ENCODE results near the gene LGMN. TPM values are rescaled to one million over a fixed set of nuclear protein-coding genes. Genes with fewer than 3 reads are reported as not detected.

LGMN gene
- total RNA-seq, 1 experiment from 2014 or later, result 37.2 TPM

DNA sequence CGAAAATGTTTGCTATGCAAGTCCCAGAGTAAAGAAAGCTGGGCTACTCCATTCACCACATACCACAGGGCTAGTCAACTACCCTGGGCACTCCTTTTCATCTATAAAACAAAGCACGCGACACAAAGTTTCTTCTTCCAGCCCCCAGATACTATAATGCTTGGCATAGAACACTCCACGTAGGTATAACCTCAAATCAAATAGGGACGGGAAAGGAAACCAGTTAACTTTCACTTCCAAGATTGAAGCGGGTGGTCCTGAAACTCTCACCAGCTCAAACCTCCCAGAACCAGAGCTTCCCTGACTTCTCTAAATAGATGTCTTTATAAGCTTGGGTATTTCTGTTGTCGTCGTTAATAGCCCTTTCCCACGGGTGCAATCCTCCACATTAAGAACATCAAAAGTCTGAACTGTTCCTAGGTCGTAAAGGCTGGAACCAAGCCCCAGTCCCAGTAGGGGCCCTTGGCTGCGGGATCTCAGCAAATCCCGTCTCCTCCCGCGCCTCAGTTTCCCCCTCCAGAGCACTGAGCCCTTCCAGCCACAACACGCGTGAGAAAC is 647 bp downstream of the LGMN start:
- no peaks in the 10 kb centered on the region for H3K27me3 ChIP-seq (ENCODE audit: control insufficient read depth, insufficient read depth, low read length)
- ATAC-seq (peak; percentile 10; the same call in 1 of the 2 replicates), DNase-seq (ENCODE audit: low read depth, low spot score) (no peak)
- peak overlapping the region; percentile 90 to 93 for H3K4me3 ChIP-seq (ENCODE audit: low read depth in 2 of 2, low read length in 2 of 2)
- H3K27ac ChIP-seq (ENCODE audit: low read length), result peak overlapping the region; percentile 73
- no TSS peak for BruUV-seq (replicated peaks)
- TF ChIP-seq, protein P1, sequence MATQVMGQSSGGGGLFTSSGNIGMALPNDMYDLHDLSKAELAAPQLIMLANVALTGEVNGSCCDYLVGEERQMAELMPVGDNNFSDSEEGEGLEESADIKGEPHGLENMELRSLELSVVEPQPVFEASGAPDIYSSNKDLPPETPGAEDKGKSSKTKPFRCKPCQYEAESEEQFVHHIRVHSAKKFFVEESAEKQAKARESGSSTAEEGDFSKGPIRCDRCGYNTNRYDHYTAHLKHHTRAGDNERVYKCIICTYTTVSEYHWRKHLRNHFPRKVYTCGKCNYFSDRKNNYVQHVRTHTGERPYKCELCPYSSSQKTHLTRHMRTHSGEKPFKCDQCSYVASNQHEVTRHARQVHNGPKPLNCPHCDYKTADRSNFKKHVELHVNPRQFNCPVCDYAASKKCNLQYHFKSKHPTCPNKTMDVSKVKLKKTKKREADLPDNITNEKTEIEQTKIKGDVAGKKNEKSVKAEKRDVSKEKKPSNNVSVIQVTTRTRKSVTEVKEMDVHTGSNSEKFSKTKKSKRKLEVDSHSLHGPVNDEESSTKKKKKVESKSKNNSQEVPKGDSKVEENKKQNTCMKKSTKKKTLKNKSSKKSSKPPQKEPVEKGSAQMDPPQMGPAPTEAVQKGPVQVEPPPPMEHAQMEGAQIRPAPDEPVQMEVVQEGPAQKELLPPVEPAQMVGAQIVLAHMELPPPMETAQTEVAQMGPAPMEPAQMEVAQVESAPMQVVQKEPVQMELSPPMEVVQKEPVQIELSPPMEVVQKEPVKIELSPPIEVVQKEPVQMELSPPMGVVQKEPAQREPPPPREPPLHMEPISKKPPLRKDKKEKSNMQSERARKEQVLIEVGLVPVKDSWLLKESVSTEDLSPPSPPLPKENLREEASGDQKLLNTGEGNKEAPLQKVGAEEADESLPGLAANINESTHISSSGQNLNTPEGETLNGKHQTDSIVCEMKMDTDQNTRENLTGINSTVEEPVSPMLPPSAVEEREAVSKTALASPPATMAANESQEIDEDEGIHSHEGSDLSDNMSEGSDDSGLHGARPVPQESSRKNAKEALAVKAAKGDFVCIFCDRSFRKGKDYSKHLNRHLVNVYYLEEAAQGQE (IDR thresholded peaks at IDR 0.05; ENCODE audit: insufficient read depth in 1 of 2, low read depth in 2 of 2, low read length in 1 of 2), result no peak
- TF ChIP-seq TCF7L2 (IDR thresholded peaks at IDR 0.05; ENCODE audit: low read depth, low read length) (no peak), SIN3A (IDR thresholded peaks at IDR 0.05; ENCODE audit: borderline replicate concordance, insufficient read depth, low read depth, low read length) (no peak), POLR2AphosphoS5 (IDR thresholded peaks at IDR 0.05; ENCODE audit: low read depth, low read length) (no peak)
- TF ChIP-seq, protein P2, sequence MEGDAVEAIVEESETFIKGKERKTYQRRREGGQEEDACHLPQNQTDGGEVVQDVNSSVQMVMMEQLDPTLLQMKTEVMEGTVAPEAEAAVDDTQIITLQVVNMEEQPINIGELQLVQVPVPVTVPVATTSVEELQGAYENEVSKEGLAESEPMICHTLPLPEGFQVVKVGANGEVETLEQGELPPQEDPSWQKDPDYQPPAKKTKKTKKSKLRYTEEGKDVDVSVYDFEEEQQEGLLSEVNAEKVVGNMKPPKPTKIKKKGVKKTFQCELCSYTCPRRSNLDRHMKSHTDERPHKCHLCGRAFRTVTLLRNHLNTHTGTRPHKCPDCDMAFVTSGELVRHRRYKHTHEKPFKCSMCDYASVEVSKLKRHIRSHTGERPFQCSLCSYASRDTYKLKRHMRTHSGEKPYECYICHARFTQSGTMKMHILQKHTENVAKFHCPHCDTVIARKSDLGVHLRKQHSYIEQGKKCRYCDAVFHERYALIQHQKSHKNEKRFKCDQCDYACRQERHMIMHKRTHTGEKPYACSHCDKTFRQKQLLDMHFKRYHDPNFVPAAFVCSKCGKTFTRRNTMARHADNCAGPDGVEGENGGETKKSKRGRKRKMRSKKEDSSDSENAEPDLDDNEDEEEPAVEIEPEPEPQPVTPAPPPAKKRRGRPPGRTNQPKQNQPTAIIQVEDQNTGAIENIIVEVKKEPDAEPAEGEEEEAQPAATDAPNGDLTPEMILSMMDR (IDR thresholded peaks at IDR 0.05), result no peak
- ChIA-PET POLR2A (no interaction called here), CTCF (no interaction called here)
- no peaks in the 10 kb centered on the region; the same call in 1 of the 2 replicates for H3K36me3 ChIP-seq (ENCODE audit: control insufficient read depth, insufficient read depth, low read length)
- intact Hi-C loops (cut with micrococcal nuclease; ENCODE audit: unreplicated experiment), result no loop called here
- H3K9me3 ChIP-seq (ENCODE audit: control insufficient read depth, insufficient read depth, low read depth, low read length), result no peaks in the 10 kb centered on the region
- in situ Hi-C loops (cut with HindIII; ENCODE audit: low pct_unique_long_range_greater_than_20kb, low sequenced_read_pairs), result no loop called here
- no peaks in the 10 kb centered on the region; the same call in none of the 2 replicates for H3K4me1 ChIP-seq (ENCODE audit: control insufficient read depth, insufficient read depth, low read length)

DNA sequence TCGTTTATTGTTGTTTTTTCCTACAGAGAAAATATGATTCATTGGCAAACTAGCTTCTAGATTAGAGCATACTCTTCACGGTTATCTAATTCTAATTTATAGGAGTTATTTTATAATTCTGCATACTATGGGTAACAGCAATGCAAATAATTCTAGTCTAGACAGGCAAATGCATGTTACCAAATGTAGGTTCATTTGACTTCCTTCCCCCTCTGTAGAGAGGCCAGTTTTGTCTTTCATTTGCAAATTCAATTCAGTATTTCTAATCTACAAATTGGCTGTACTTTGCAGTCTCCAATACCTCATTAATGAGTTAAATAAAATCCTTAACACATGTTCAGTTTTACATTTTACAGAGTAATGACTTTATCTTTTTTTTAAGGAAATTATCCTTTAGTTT is 4.2 kb downstream of the LGMN start:
- no TSS peak for BruUV-seq (replicated peaks)
- TF ChIP-seq, protein P1 (IDR thresholded peaks at IDR 0.05; ENCODE audit: insufficient read depth in 1 of 2, low read depth in 2 of 2, low read length in 1 of 2), result no peak
- no peak for TF ChIP-seq SIN3A (IDR thresholded peaks at IDR 0.05; ENCODE audit: borderline replicate concordance, insufficient read depth, low read depth, low read length)
- TF ChIP-seq, protein P2 (IDR thresholded peaks at IDR 0.05), result no peak
- no peak for TF ChIP-seq TCF7L2 (IDR thresholded peaks at IDR 0.05; ENCODE audit: low read depth, low read length)
- no peak for TF ChIP-seq POLR2AphosphoS5 (IDR thresholded peaks at IDR 0.05; ENCODE audit: low read depth, low read length)
- Histone ChIP-seq H3K36me3 (ENCODE audit: control insufficient read depth, insufficient read depth, low read length) (no peaks in the 10 kb centered on the region; the same call in none of the 2 replicates), H3K27me3 (ENCODE audit: control insufficient read depth, insufficient read depth, low read length) (no peaks in the 10 kb centered on the region), H3K9me3 (ENCODE audit: control insufficient read depth, insufficient read depth, low read depth, low read length) (no peaks in the 10 kb centered on the region), H3K27ac (ENCODE audit: low read length) (no peak overlapping the region), H3K4me3 (ENCODE audit: low read depth in 2 of 2, low read length in 2 of 2) (no peak overlapping the region), H3K4me1 (ENCODE audit: control insufficient read depth, insufficient read depth, low read length) (no peaks in the 10 kb centered on the region; the same call in none of the 2 replicates)
- intact Hi-C loops (cut with micrococcal nuclease; ENCODE audit: unreplicated experiment), result no loop called here
- in situ Hi-C loops (cut with HindIII; ENCODE audit: low pct_unique_long_range_greater_than_20kb, low sequenced_read_pairs), result no loop called here
- DNase-seq (ENCODE audit: low read depth, low spot score) (no peak), ATAC-seq (no peak)
- ChIA-PET POLR2A (no interaction called here), CTCF (interaction anchor here (0.7 kb wide), 1 partner anchor 54 kb away, joined by 4 read pairs; no protein-coding TSS in a partner anchor)

Data from Panc1 (cell line).